Glomerular visceral epithelial cell (primary cell): ENCODE results near the gene ZRANB3.
"Not testable (repeated sequence)": the region's sequence is repeated elsewhere in the genome, so short reads cannot be mapped to it uniquely, and the experiment has no call there.

Experiments
- DNase-seq: peaks from one replicate; pipeline ENCODE4 v3.0.0-alpha.2; 2016; ENCODE audit errors: extremely low spot score

ZRANB3 gene

GRCh38 chr2:135335256-135335655 is 195.8 kb downstream of the ZRANB3 start:
- DNase-seq, result no peak

- DNase-seq, result no peak
Measured at GRCh38 chr2:135327146-135327545, 203.9 kb downstream of the ZRANB3 start.

- no peak for DNase-seq
Measured at GRCh38 chr2:135320465-135321355, 210.3 kb downstream of the ZRANB3 start.

- no peak for DNase-seq
Measured at GRCh38 chr2:135318808-135319207, 212.2 kb downstream of the ZRANB3 start.

GRCh38 chr2:135317375-135317774 is 213.6 kb downstream of the ZRANB3 start:
- no peak for DNase-seq

- no peak for DNase-seq
Measured at GRCh38 chr2:135311962-135312361, 219.1 kb downstream of the ZRANB3 start.

GRCh38 chr2:135311268-135311667 is 219.8 kb downstream of the ZRANB3 start:
- no peak for DNase-seq

- no peak for DNase-seq
Measured at GRCh38 chr2:135304694-135305093, 226.3 kb downstream of the ZRANB3 start.

- DNase-seq, result peak; percentile 9
Measured at GRCh38 chr2:135299658-135300244, 231.3 kb downstream of the ZRANB3 start.

GRCh38 chr2:135299165-135299564 is 231.9 kb downstream of the ZRANB3 start:
- no peak for DNase-seq

GRCh38 chr2:135287121-135287520 is 243.9 kb downstream of the ZRANB3 start:
- DNase-seq, result not testable (repeated sequence)

- DNase-seq, result no peak
Measured at GRCh38 chr2:135285391-135285790, 245.6 kb downstream of the ZRANB3 start.

GRCh38 chr2:135281379-135281778 is 249.6 kb downstream of the ZRANB3 start:
- no peak for DNase-seq

- no peak for DNase-seq
Measured at GRCh38 chr2:135279209-135279608, 251.8 kb downstream of the ZRANB3 start.

- no peak for DNase-seq
Measured at GRCh38 chr2:135276525-135276924, 254.5 kb downstream of the ZRANB3 start.

GRCh38 chr2:135271006-135271405 is 260.0 kb downstream of the ZRANB3 start:
- DNase-seq, result no peak

GRCh38 chr2:135265960-135266490 is 265.0 kb downstream of the ZRANB3 start:
- DNase-seq, result no peak

GRCh38 chr2:135259123-135259522 is 271.9 kb downstream of the ZRANB3 start:
- DNase-seq, result no peak

- no peak for DNase-seq
Measured at GRCh38 chr2:135258193-135258592, 272.8 kb downstream of the ZRANB3 start.

GRCh38 chr2:135257383-135258090 is 273.5 kb downstream of the ZRANB3 start:
- no peak for DNase-seq

GRCh38 chr2:135256531-135257260 is 274.3 kb downstream of the ZRANB3 start:
- DNase-seq, result no peak

GRCh38 chr2:135255208-135255607 is 275.8 kb downstream of the ZRANB3 start:
- no peak for DNase-seq
